Neural progenitor cell (in vitro differentiated cells): ENCODE results near the gene PCK1. TPM values are rescaled to one million over a fixed set of nuclear protein-coding genes. Genes with fewer than 3 reads are reported as not detected.

Source experiments
- DNase-seq: peaks from one replicate; pipeline ENCODE4 v3.0.0-alpha.2; 2016; ENCODE audit warnings: low spot score
- H2AFZ ChIP-seq: fragments of 200-600 bp; sonication (generic); replicated peaks from 2 replicates; pipeline ENCODE4 v1.6.1; 2016; ENCODE audit warnings: antibody characterized with exemption
- H3F3A ChIP-seq: fragments of 200-600 bp; sonication (generic); 2 replicates; pipeline ENCODE4 v1.6.1; 2016; ENCODE audit warnings: antibody characterized with exemption, low read depth
- H3K27ac ChIP-seq: fragments of 200-600 bp; sonication (generic); 2 replicates; pipeline ENCODE4 v1.5.1; 2016; ENCODE audit warnings: mild to moderate bottlenecking
- H3K27me3 ChIP-seq: fragments of 200-600 bp; sonication (generic); 2 replicates; pipeline ENCODE4 v1.6.1; 2016; ENCODE audit warnings: mild to moderate bottlenecking, moderate library complexity
- H3K36me3 ChIP-seq: fragments of 200-600 bp; sonication (generic); 2 replicates; pipeline ENCODE4 v1.5.1; 2016
- H3K4me1 ChIP-seq: fragments of 200-600 bp; sonication (generic); 2 replicates; pipeline ENCODE4 v1.6.1; 2016; ENCODE audit warnings: mixed run types
- H3K4me2 ChIP-seq: fragments of 200-600 bp; sonication (generic); 2 replicates; pipeline ENCODE4 v1.6.1; 2016
- H3K4me3 ChIP-seq: fragments of 200-600 bp; sonication (generic); 2 replicates; pipeline ENCODE4 v1.5.1; 2016
- H3K79me2 ChIP-seq: fragments of 200-600 bp; sonication (generic); 2 replicates; pipeline ENCODE4 v1.6.1; 2016; ENCODE audit warnings: low read depth
- H3K9ac ChIP-seq: fragments of 200-600 bp; sonication (generic); 2 replicates; pipeline ENCODE4 v1.6.1; 2016
- H3K9me3 ChIP-seq: fragments of 200-600 bp; sonication (generic); 2 replicates; pipeline ENCODE4 v1.5.1; 2016; ENCODE audit warnings: low read depth
- H4K20me1 ChIP-seq: fragments of 200-600 bp; sonication (generic); 2 replicates; pipeline ENCODE4 v1.6.1; 2016; ENCODE audit warnings: low read depth
- H3K27ac Mint-ChIP-seq: 3 replicates; pipeline ENCODE4 v1.8.0; 2021; ENCODE audit warnings: mixed read lengths
- H3K27me3 Mint-ChIP-seq: 2 replicates; pipeline ENCODE4 v1.8.0; 2022; ENCODE audit warnings: low read depth, mild to moderate bottlenecking, inconsistent platforms, moderate library complexity, mixed read lengths; ENCODE audit not compliant: insufficient read depth
- H3K36me3 Mint-ChIP-seq: 3 replicates; pipeline ENCODE4 v1.8.0; 2021; ENCODE audit warnings: mixed read lengths
- H3K4me1 Mint-ChIP-seq: 3 replicates; pipeline ENCODE4 v1.8.0; 2021; ENCODE audit warnings: mixed read lengths
- H3K4me3 Mint-ChIP-seq: 3 replicates; pipeline ENCODE4 v1.8.0; 2021; ENCODE audit warnings: mild to moderate bottlenecking, moderate library complexity, mixed read lengths
- H3K9me3 Mint-ChIP-seq: 3 replicates; pipeline ENCODE4 v1.8.0; 2020; ENCODE audit warnings: mixed read lengths
- CTCF ChIP-seq: fragments of 200-600 bp; sonication (generic); IDR thresholded peaks from 2 replicates; pipeline ENCODE4 v1.5.1; 2017; ENCODE audit warnings: antibody characterized with exemption, mild to moderate bottlenecking
- EZH2 ChIP-seq: fragments of 200-600 bp; sonication (generic); IDR thresholded peaks from 2 replicates; pipeline ENCODE4 v1.6.1; 2017; ENCODE audit warnings: antibody characterized with exemption, mild to moderate bottlenecking, moderate library complexity
- EZH2phosphoT487 ChIP-seq: fragments of 200-600 bp; sonication (generic); IDR thresholded peaks from 2 replicates; pipeline ENCODE4 v1.6.1; 2017; ENCODE audit warnings: antibody characterized with exemption
- total RNA-seq: library from RNA; depleted of rRNA; stranded (reverse); fragments of >200 nt; gene quantifications from 2 replicates; pipeline ENCODE4 v1.2.3, GENCODE V29; 2015; ENCODE audit warnings: low replicate concordance

Gene PCK1
- total RNA-seq, 1 donor from 2014 or later: not detected

DNA sequence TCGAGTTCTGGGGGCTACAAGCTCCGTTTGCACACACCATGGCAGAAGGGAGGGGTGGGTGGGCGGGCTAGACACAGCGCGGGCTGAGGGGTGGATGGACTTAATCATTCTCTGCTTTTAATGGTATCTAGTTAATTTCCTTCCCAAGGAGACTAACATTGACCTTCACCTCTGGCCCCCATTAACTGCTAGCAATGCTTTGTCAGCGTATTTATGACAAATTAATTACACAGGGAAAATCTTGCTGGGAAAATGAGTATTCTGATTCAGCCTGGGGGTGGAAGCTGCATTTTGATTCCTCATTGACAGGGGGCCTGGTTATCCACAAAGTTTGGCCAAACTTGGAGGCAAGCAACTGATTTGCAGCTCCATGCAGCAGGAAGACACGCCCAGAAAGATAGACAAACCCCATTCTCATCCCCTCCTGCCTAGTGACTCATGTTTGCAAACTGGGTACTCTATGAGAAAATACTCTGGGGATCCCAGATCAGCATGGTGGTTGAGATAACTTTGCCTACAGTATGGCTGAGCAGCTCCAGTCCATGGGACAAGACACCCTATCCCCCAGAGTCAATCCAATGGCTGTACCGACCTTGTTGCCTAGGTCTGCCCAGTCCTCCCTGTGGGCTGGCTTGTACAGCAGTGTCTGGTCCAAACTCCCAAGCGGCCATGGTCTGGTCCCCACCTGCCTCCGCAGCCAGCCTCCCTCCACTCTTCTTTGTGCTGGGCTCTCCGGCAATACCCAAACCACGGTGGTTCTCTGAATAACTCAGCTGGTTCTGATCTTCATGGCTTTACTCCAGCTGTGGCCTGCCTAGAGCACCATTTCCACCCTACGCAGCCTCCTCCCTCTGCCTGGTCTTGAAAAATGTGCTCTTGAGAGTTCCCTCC, 39.7 kb downstream of the PCK1 start:
- H4K20me1 ChIP-seq: no peaks in the 10 kb centered on the region
- no peaks in the 10 kb centered on the region for H3K79me2 ChIP-seq
- H2AFZ ChIP-seq: no peak overlapping the region
- H3K27me3 ChIP-seq: no peaks in the 10 kb centered on the region
- Mint-ChIP-seq H3K4me3 (no peak overlapping the region), H3K4me1 (peaks cover 30% of the 10 kb centered on the region), H3K36me3 (no peaks in the 10 kb centered on the region), H3K27me3 (peaks cover 17% of the 10 kb centered on the region), H3K27ac (no peak overlapping the region), H3K9me3 (peaks cover 4% of the 10 kb centered on the region)
- H3K9ac ChIP-seq: no peak overlapping the region
- no peak for TF ChIP-seq EZH2phosphoT487
- TF ChIP-seq EZH2: no peak
- no peak for TF ChIP-seq CTCF
- H3K4me3 ChIP-seq: no peak overlapping the region
- peaks cover 9% of the 10 kb centered on the region for H3K4me1 ChIP-seq
- H3F3A ChIP-seq: no peaks in the 10 kb centered on the region
- H3K27ac ChIP-seq: no peak overlapping the region
- no peak for DNase-seq
- H3K36me3 ChIP-seq: no peaks in the 10 kb centered on the region
- H3K4me2 ChIP-seq: no peak overlapping the region
- H3K9me3 ChIP-seq: no peaks in the 10 kb centered on the region

GRCh38 chr20:57601211-57601570, 40.3 kb downstream of the PCK1 start:
- DNase-seq: no peak
- no peaks in the 10 kb centered on the region for H3K36me3 Mint-ChIP-seq
- H3K36me3 ChIP-seq: no peaks in the 10 kb centered on the region
- H3K4me1 ChIP-seq: peaks cover 9% of the 10 kb centered on the region
- no peak overlapping the region for H2AFZ ChIP-seq
- H3K27ac Mint-ChIP-seq: no peak overlapping the region
- H3K27ac ChIP-seq: no peak overlapping the region
- no peaks in the 10 kb centered on the region for H3F3A ChIP-seq
- no peak overlapping the region for H3K4me3 Mint-ChIP-seq
- H3K9me3 Mint-ChIP-seq: peaks cover 4% of the 10 kb centered on the region
- peaks cover 12% of the 10 kb centered on the region for H3K27me3 Mint-ChIP-seq
- no peak overlapping the region for H3K9ac ChIP-seq
- H3K79me2 ChIP-seq: no peaks in the 10 kb centered on the region
- no peak overlapping the region for H3K4me3 ChIP-seq
- TF ChIP-seq EZH2 (no peak), CTCF (no peak), EZH2phosphoT487 (no peak)
- no peak overlapping the region for H3K4me2 ChIP-seq
- no peaks in the 10 kb centered on the region for H4K20me1 ChIP-seq
- no peaks in the 10 kb centered on the region for H3K27me3 ChIP-seq
- no peaks in the 10 kb centered on the region for H3K9me3 ChIP-seq
- peaks cover 30% of the 10 kb centered on the region for H3K4me1 Mint-ChIP-seq

DNA sequence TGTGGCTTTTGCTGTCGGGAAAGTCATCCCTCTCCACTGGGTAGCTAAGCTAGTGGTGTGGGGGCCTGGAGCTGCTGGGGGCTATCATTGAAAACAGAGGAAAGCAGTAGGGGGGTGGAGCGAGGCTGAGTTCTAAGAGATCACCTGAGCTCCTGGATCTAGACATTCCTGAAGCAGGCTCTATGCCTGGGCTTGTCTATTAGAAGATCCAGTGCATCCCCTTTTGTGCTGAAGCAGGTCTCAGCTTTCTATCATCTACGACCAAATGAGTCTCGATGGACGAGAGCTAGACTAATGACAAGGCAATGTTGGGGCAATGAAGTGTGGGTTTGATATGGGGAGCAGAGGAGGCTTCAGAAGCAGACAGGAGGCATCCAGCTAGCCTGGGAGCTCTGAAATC, 40.8 kb downstream of the PCK1 start:
- H3K4me1 ChIP-seq: peaks cover 9% of the 10 kb centered on the region
- H4K20me1 ChIP-seq: no peaks in the 10 kb centered on the region
- H3K79me2 ChIP-seq: no peaks in the 10 kb centered on the region
- no peak for DNase-seq
- H3K4me2 ChIP-seq: no peak overlapping the region
- H3K9ac ChIP-seq: no peak overlapping the region
- H3K9me3 ChIP-seq: no peaks in the 10 kb centered on the region
- Mint-ChIP-seq H3K4me1 (peaks cover 30% of the 10 kb centered on the region), H3K27ac (peak overlapping the region; percentile 17), H3K9me3 (peaks cover 4% of the 10 kb centered on the region), H3K27me3 (peaks cover 12% of the 10 kb centered on the region), H3K36me3 (no peaks in the 10 kb centered on the region), H3K4me3 (no peak overlapping the region)
- no peaks in the 10 kb centered on the region for H3F3A ChIP-seq
- no peaks in the 10 kb centered on the region for H3K27me3 ChIP-seq
- no peak overlapping the region for H3K4me3 ChIP-seq
- H3K36me3 ChIP-seq: no peaks in the 10 kb centered on the region
- H3K27ac ChIP-seq: no peak overlapping the region
- TF ChIP-seq CTCF: no peak
- TF ChIP-seq EZH2: no peak
- no peak for TF ChIP-seq EZH2phosphoT487
- H2AFZ ChIP-seq: no peak overlapping the region
